Stimulated activated CD4-positive, alpha-beta T cell treated with anti-CD3 and anti-CD28 coated beads, Interleukin-1b, Interleukin-23, amount 100 ng/mL, for 1 hour (primary cell): ENCODE data around the gene AFF3.
"Not testable (repeated sequence)": the region's sequence is repeated elsewhere in the genome, so short reads cannot be mapped to it uniquely, and the experiment has no call there.

Experiments used
- DNase-seq, 2 donors: peaks; one replicate each; pipeline ENCODE4 v3.0.0-alpha.2; 2020; ENCODE audit warnings: low read depth in 2 of 2

The AFF3 gene

DNA sequence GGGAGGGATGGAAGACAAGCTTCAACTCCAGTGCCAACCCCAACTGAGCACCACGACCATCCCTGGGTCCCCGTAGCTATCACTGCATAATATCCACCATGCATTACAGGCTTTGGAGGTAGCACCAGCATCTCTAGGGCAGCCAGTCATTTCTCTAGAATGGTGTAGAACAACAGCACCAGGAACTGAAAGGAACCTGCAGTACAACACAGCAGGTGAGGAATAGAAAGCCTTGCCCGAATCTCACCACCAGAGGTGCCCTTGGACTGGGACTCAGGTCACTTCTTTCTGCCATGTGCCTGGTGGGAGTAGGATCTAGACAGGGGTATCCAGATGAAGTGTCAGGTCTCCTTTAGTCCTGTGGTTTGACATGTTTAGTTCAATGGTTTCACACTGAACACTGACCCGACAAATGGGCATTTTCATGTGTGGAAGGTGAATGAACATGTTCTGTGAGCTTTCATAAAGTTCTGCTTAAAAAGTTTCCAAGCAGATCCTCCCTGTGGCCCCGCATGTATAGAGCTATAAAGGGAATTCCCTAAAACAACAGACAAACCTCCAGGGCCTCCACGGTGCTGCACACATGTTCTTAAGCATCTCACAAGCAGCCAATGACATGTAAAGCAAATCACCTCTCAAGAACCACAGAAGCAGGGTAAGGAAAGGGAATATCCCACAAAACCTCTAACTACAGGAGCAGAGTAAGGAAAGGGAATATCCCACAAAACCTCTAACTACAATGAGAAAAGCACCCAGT lies 208.3 kb downstream of the AFF3 start:
- no peak for DNase-seq

DNA sequence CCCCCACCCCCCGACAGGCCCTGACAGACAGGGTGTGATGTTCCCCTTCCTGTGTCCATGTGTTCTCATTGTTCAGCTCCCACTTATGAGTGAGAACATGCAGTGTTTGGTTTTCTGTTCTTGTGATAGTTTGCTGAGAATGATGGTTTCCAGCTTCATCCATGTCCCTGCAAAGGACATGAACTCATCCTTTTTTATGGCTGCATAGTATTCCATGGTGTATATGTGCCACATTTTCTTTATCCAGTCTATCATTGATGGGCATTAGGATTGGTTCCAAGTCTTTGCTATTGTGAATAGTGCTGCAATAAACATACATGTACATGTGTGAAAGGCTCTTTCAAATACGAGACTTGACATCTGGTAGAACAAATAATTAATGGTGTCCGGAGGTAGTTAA lies 208.9 kb downstream of the AFF3 start:
- DNase-seq, result not testable (repeated sequence)

DNA sequence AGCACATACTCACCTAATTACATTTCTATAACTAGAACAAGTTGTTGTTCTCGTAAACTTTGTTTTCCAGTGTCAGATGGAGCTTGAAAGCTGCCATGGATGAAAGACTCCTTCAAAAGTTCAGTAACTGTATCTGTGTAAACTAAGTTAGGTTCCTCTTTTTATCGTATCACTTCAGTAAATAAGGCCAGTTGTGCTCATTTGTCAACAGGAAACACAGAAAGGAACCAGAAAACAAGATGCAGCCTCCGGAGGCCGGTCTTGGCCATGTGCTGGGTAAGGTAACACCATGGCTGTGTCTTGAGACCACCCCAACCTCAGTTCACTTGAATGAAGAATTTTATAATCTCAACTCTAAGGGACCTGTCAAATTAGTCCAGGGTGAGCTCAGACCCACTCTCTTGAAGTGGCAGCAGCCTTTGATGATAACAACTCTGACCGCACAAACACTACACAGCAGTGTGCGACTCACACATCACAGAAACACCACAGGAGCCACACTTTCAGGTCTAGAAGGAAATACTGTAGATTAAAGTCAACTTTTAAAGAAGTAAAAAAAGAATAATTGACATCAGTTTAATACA lies 213.8 kb downstream of the AFF3 start:
- DNase-seq, result no peak

DNA sequence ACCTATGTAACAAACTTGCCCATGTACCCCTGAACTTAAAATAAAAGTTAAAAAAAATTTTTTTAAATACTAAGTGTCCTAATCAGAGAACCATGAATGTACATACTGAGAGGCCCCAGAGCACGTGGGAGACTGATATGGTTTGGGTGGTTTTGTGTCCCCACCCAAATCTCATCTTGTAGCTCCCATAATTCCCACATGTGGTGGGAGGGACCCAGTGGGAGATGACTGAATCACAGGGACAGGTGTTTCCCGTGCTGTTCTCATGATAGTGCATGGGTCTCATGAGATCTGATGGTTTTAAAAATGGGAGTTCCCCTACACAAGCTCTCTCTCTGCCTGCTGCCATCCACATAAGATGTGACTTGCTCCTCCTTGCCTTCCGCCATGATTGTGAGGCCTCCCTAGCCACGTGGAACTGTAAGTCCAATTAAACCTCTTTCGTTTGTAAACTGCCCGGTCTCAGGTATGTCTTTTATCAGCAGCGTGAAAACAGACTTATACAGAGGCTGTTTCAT lies 214.6 kb downstream of the AFF3 start:
- DNase-seq, result not testable (repeated sequence)

DNA sequence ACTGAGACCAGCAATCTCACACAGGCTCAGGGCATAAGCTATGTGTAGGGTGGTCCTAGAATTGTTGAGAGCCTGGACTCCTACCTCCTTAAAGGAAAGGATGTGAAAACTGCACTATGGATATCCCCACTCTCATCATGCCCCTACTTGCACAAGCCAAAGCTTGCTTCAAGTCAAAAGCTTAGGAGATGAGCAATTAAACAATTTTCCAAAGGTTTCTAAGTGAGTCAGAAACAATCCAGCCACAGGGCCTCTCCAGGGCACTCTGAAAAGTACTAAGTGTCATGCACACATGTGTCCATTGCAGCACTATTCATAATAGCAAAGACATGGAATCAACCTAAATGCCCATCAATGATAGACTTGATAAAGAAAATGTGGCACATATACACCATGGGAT lies 215.4 kb downstream of the AFF3 start:
- no peak for DNase-seq

DNA sequence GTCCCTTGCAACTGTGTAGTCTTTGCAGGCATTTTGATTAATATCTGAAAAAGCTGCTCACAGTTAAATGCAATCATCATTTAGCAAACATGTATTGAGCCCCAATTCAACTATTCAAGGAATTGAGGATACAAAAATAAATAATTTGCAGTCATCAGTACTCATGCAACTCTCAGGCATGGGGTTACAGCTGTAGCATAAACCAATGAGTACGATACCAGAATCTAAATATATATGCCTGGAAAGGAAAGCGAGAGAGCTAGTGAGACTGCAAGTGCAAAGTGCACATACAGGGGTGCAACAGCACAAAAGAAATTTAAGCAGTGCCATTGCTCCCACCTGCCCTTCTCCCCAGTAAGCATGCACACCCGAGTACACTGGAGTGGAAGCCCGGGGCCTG lies 216.4 kb downstream of the AFF3 start:
- no peak for DNase-seq

DNA sequence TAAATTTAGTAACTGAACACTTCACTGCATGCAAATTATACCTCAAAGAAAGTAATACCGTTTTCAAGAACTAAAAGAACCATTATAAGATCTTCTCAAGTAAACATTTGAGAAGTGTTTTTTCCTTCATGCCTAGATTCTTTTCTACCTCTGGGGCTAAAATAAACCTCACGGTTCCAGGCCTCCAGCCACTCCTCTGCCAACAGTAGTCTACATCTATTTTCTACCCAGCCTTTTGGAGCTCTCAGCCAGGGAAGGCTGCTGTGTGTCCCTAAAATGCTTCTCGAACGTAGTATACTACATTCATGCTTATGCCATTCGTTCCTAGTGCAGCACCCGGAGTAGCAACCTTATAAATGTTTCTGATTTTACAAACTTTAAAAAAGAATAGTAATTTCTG lies 219.7 kb downstream of the AFF3 start:
- no peak for DNase-seq

DNA sequence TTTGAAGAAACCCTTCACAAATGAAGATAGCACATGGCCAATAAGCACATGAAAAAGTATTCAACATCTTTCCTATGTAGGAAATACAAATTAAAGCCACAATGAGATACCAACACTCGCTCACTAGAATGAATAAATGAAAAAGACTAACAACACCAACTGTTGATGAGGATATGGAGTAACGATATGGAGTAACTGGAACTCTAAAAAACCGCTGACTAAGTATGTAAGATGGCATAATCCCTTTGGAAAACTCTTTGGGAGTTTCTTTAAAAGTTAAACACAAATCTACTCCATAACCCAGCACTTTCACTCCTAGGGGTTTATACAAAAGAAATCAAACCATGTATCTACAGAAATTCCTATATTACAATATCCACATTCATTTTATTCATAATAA lies 220.5 kb downstream of the AFF3 start:
- DNase-seq, result no peak

DNA sequence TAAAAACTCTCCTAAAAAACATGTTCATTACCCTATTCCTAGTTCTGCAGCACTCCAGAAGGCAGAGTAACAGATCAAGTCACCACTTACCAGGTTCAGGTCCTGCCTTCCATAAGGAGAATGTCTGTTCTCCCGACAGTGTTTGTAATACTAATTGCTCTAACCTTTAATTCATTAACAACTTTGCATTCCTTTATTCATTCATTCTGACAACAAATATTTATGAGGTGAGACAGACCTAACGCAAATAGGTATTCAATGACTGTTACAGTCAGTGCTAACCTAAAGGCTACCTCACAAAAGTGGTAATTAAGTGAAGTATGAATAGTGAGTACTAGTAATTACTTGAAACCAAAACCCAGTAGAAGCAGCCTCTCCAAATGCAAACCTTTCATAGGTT lies 224.0 kb downstream of the AFF3 start:
- DNase-seq, result no peak

DNA sequence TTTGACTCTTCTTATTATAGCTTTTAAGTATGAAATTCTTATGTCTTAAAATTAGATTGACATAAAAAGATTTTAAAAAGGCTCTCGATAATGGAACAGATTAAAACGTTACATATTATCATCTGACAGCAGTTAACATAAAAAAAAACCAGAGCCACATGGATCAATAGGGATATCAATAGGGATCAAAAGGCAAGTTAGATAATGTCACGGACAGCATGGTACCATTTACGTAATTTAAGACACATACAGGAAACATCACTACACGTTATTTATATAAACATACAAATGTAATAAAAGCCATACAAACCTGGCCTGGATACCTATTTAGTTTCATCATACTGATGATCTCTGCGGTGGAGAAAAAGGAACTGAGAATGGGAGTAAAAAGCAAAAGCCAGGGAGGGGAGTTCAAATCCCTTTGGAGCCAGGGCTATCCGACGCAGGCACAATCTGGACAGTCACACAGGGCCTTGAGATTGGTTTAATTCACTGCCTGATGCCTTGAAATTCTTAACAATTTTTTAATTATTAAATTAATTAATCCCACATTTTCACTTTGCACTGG lies 227.2 kb downstream of the AFF3 start:
- no peak for DNase-seq

DNA sequence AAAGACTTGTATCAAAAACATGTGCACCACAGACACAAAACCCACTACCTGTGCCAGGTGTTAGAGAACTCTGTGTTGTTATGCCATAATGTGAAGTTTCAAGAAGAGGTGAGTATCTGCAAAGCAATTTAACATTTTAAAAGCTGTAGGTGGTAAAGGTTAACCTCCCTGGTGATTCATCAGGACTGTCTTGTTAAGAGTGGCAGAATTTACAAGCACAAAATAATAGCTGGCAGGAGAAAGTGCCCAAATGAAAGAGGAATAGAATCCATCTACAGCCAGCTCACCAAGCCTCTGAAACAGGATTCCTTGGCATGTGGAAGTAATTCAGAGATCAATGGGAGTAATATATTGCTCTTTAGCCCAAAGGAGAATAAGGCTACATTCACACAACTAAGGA lies 230.7 kb downstream of the AFF3 start:
- no peak for DNase-seq

DNA sequence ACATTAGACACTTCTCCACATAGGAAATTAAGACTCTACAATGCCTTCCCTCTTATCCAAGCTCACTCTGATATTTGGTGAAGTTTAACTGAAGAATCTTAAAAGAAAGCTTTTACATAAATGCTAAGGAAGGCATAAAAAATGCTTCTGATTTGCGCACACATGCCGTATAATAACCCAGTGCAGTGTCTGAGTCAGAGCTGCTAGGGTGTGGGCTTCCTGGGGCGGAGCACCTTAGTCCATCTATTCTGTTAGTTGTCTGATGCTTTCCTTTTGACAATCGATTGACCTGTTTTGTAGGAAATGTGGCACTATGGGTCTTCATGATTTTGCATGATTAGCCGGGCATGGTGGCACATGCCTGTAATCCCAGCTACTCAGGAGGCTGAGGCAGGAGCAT lies 231.5 kb downstream of the AFF3 start:
- no peak for DNase-seq

DNA sequence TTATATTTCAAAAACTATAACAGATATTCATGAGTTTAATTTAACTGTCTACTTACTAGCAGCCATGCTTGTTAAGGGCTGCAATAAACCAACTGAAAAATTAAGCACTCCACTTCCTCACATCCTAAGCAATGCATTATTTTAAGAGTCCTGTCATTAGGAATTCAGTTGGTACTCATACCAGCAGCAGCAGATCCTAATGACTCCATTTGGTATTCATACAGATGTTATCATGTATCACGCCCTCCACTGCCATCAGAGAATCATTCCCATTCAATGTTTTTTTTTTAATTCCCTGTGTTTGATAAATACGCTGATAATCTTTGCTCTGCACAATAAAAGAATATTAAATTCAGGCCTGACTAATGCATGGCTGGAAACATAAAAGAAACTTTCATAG lies 236.8 kb downstream of the AFF3 start:
- DNase-seq, result no peak

DNA sequence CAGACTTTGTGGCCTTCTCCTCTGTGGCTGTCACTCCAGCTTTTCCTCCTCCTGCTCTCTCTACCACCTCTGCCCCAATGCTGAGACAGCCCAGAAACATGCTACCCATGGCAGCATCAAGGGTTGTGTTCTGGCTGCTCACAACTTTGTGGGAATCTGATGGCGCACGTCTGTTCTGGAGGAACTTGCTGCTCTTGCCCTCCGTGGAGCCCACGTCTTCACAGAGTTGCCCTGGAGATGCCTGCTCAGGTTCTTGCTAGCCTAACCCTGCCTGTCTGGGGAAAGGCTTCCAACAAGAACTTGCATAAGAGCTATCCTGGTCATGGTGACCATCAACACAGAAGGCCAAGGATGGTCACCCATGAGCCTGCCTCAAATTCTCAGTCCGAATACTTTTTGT lies 237.4 kb downstream of the AFF3 start:
- DNase-seq, result no peak

DNA sequence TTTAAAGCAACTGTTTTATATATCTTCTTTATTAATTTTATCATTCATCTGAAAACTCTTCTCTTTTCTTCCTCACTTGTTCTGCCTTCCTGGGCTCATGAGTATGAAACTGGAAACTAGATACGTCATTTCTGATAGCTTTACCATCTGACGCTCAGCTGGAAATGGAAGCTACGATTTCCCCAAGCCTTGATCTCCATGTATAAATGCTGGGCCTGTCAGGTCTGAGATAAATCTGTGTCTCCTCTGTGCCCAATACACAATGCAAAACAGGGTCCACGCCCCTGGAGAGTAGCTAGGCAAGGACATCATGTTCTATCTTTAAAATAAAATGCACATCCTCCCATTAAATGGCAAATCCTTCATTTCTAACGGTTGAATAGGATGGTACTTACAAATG lies 238.4 kb downstream of the AFF3 start:
- no peak for DNase-seq

DNA sequence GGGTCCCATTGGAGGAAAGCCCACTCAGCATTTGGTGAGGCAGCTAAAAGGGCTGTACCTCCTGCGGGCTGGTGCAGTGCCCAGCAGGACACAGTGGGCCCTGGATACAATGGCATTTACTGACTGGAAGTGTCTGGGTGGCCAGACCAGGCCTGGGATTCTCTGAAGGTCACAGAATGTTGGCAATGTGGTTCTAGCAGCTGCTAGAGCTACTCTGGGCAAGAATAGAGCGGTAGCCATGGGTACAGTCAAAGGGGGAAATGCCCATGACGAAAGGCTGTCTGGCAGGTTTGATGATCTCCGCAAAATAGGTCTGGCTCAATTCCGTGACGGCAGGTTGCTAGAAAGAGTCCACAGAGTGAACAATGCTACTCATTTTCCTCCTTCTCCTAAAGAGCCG lies 241.8 kb downstream of the AFF3 start:
- DNase-seq, result no peak

DNA sequence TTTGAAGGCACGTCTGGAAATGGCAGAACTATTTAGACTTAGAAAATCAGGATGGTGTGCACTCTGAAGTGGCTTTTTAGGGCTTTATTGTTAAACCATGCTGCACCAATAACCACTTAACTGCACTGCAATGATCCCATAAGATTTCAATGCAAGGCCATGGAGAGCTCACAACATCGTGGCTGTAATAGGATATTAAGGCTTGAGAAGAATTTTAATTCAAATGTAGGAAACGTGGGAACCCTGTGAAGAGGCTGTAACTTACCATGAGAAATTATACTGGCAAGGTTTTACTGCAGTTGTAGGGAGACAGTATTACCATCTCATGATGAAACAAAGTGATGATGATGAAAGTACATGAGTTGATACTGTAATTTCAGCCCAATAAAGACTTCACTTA lies 242.5 kb downstream of the AFF3 start:
- no peak for DNase-seq

DNA sequence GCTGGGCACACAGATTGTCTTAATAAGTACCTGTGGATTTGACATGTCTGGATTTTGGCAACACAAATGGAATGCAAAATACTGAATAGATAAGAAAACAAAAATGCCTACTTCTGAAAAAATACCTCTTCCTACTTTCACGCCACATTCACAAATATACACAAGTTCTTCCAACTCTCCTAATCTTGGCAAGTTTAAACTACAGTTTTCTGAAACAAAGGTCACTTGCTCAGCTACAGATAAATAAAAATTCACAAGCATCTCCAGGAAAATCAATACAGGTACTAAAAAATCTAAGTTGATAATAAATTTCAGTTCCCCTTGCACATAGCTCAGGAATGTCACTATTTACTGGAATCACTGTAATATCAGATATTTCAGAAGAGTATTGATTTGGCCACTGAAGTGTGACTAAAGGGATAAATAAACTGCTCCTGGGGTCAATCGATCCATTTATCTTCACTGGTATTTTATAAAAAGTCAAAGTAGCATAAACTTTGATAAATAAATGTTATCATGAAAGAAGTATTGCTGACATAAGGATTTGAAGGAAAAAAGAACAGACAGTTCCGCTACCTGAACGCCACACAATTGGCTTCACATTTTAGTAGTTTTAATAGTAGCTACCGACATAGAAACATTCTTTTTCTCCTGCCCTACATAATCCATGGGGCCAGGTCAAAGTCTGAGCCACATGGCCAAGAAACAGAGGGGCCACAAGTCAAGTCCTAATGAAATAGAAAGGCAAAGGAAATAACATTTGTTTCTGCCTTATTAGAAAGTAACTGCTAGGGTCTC lies 243.1 kb downstream of the AFF3 start:
- no peak for DNase-seq

DNA sequence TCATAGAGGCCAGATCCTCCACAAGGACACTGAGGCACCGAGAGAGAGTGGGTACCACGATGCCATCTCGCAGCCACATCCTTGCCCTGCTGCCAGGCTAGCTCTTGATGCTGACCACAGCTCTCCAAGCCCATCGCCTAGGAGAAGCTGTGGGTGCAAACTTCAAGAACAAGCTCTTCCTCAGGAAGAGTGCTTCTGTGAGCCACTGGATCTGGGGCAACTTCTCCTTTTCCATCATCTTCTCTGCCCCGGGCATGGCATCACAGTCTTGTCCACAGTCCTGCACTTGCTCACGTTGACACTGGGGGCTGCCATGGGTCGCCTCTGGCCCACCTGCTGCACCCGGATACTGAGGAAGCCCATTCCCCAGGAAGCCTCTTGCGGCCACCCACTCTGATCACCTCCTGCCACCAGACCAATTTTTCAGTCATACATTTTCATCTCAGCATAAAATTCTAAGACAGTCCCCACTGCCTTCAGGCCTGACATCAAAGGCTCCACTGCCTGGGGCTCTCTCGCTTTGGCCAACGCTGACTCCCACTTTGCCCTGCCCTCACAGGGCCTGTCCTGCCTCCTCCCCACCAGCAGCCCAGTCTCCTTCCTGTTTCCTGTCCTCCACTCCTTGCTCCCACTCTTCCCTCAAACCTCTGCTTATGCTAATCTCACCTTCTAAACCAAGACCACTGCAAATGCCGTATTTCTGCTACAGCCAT lies 243.9 kb downstream of the AFF3 start:
- no peak for DNase-seq

DNA sequence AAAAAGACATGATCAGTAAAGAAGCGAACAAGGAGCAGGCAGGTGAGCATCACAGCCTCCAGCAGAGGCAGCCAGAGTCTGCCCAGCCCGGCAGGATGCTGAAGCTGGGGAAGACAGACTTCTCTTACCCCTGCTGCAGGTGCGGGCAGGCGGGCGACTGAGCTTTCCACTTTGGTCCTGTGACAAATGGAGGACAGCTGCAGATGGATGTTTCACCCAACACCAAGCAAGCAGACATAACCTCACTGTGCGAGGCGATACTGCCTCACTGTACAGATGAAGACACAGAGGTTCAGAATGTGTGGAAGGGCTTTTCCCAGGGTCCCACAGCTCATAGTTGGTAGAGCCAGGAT lies 251.0 kb downstream of the AFF3 start:
- DNase-seq, result no peak

DNA sequence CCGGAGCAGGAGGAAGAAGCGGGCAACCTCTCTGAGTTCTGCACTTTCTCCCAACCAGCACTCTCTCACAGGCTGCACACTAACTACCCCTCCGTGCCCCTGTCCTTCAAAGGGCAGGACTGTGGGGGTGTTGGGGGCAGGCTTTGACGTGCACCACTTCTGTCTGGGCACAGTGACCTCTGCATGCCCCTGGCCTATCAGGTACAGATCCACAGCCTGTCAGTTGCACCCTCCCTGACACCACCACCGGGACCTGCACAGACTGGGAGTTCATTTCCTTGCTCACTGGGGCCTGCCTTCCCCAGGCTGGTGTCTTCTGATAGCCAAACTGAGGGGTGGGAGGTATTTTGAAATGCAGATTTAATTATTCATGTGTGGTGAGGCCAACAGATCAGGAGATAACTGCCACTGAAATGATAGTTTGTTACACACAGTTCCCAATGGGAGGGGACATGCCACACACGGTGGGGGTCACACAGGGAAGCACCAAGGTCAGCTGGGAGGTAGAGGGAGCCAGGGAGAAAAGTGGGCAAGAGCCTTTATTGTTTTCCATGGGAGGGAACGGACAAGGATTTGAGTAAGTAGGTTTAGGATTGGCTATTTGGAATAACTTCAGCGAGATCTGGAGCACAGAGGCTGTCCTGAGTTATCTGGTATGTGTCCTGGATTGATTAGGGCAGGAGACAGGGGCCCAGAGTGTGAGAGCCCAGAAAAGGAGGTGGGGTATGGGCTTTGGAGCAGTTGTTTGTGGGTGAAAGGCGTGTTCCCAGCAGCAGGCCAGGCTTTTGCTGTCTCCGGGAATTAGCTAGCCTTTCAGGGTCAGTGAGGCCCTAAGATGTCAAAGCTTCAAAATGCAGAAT lies 251.6 kb downstream of the AFF3 start:
- no peak for DNase-seq
